Neural progenitor cell (in vitro differentiated cells): Measurements from ENCODE around the gene TMEM175.

ENCODE experiments used
- EZH2 ChIP-seq: fragments of 200-600 bp; sonication (generic); IDR thresholded peaks from 2 replicates; pipeline ENCODE4 v1.6.1; 2017; ENCODE audit warnings: antibody characterized with exemption, mild to moderate bottlenecking, moderate library complexity
- EZH2phosphoT487 ChIP-seq: fragments of 200-600 bp; sonication (generic); IDR thresholded peaks from 2 replicates; pipeline ENCODE4 v1.6.1; 2017; ENCODE audit warnings: antibody characterized with exemption
- TF ChIP-seq, protein P1 (sequence below): fragments of 200-600 bp; sonication (generic); IDR thresholded peaks from 2 replicates; pipeline ENCODE4 v1.5.1; 2017; ENCODE audit warnings: antibody characterized with exemption, mild to moderate bottlenecking

DNA sequence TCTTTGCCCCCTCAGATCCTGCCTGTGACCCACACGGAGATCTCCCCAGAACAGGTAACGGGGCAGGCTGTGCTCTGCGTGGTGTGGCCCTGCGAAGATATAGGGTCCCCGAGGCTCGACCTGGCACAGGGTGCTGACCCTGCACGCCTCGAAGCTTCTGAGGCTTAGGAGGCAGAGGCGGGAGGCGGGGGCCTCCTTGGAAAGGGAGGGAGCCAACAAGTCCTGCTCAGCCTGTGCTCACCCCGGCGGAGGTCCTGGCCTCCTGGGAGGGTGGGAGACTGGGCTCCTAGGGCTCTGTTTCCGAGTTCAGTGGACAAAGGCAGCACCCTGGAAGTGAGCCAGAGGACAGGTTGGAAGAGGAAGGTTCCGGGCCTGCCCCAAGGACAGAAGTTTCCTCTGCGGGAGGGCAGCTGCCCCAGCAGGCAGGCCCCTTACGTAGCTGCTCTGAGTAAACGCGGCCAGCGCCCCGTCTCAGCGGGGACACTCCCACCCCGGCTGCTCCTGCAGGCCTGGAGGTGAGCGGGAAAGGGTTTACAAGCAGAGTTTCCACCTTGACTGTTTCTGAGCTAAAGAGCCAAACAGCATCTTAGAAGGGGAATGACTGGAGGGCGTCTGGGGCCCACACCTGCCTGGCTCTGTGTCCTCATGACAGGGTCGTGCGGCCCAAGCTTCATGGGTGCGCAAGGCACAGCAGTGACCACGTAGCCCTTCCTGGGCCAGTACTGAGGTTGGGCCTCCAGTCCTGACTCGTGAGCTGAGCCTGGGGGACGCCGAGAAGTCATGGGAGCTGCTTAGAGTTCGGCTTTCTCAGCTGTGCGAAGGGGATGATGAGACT, 16.1 kb downstream of the TMEM175 start:
- TF ChIP-seq, protein P1, sequence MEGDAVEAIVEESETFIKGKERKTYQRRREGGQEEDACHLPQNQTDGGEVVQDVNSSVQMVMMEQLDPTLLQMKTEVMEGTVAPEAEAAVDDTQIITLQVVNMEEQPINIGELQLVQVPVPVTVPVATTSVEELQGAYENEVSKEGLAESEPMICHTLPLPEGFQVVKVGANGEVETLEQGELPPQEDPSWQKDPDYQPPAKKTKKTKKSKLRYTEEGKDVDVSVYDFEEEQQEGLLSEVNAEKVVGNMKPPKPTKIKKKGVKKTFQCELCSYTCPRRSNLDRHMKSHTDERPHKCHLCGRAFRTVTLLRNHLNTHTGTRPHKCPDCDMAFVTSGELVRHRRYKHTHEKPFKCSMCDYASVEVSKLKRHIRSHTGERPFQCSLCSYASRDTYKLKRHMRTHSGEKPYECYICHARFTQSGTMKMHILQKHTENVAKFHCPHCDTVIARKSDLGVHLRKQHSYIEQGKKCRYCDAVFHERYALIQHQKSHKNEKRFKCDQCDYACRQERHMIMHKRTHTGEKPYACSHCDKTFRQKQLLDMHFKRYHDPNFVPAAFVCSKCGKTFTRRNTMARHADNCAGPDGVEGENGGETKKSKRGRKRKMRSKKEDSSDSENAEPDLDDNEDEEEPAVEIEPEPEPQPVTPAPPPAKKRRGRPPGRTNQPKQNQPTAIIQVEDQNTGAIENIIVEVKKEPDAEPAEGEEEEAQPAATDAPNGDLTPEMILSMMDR, result no peak
- TF ChIP-seq EZH2, result no peak
- TF ChIP-seq EZH2phosphoT487, result no peak
